Activated T-cell treated with anti-CD3 and anti-CD28 coated beads, Interleukin-2, amount 50 U/mL, for 4 hours (primary cell): ENCODE data around the gene MGME1. TPM values are rescaled to one million over a fixed set of nuclear protein-coding genes. Genes with fewer than 3 reads are reported as not detected.

ENCODE experiments used
- ATAC-seq, 2 donors: fragments of 200-7000 bp; cut with Tn5 transposase; one replicate each; pipeline ENCODE4 v1.10.0; 2021
- DNase-seq: peaks from one replicate; pipeline ENCODE4 v3.0.0-alpha.2; 2020
- H3K27me3 Mint-ChIP-seq: one replicate; pipeline ENCODE4 v1.8.0; 2021; ENCODE audit warnings: low read depth, mixed read lengths
- H3K36me3 Mint-ChIP-seq: one replicate; pipeline ENCODE4 v1.8.0; 2022; ENCODE audit warnings: mixed read lengths; ENCODE audit not compliant: insufficient read depth
- H3K4me1 Mint-ChIP-seq: one replicate; pipeline ENCODE4 v1.8.0; 2021; ENCODE audit warnings: low read depth, mixed read lengths
- H3K4me3 Mint-ChIP-seq: one replicate; pipeline ENCODE4 v1.8.0; 2021; ENCODE audit warnings: mild to moderate bottlenecking, moderate library complexity, mixed read lengths
- H3K9me3 Mint-ChIP-seq: one replicate; pipeline ENCODE4 v1.8.0; 2021; ENCODE audit warnings: mixed read lengths
- total RNA-seq, 3 donors: library from RNA; stranded (reverse); gene quantifications; one replicate each; pipeline ENCODE4 v1.2.1, GENCODE V29; 2021

The MGME1 gene, protein sequence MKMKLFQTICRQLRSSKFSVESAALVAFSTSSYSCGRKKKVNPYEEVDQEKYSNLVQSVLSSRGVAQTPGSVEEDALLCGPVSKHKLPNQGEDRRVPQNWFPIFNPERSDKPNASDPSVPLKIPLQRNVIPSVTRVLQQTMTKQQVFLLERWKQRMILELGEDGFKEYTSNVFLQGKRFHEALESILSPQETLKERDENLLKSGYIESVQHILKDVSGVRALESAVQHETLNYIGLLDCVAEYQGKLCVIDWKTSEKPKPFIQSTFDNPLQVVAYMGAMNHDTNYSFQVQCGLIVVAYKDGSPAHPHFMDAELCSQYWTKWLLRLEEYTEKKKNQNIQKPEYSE
- total RNA-seq = 10 to 100 TPM; 14.4 to 16.6 (median 16.2) TPM

DNA sequence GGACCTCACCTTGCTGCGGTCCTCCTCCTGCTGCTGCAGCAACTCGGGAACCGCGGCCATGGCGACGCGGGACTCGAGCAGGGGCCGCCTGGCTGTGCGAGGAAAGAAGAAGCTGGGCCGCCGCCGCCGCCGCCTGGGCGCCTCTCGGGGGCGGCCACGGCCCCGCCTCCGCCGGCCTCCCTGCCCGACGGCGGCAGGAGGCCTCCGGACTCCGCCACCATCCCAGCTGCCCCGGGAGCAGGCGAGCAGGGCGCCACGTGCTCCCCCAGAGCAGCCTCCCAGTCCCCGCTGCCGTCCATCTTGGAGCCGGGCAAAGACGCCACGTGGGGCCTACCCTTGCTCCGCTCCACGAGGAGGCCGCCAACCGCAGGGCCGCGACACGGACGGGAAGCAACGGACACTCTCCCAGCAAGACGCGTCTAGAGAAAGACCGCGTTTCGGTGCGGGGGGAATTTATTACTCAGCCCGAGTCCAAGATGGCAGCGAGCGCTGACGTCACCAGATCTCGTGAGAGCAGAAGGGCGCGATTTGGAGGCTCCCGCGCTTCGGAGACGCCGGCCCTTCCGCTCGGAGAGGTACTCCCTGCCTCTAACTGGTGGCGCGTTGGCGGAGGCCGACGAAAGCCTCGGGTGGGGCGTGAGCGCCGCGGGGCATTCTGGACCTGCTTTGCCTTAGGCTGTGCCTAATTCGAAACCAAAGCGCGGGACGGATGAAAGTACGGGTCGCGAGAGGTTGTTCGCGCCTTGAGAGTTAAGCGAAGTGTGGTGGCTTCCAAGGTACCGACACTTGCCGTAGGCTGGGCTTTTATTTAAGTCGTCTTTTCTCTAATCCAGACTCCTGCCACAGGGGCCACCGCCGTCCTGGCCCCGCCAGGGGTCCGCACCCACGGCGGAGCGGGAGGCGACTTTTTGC lies at the start of gene MGME1, which contains the start of gene SNX5:
MGME1 (plus strand) TSS at position 653 of the 912 bp plus-strand sequence. CDS start 842 bp downstream, outside the sequence.
SNX5 (minus strand) TSS at position 429 of the 912 bp plus-strand sequence; CDS start at position 60, 369 bp downstream.
- Mint-ChIP-seq H3K4me3 (peak within 1 kb of the TSS; percentile 95), H3K27me3 (no peaks in the 10 kb centered on the region), H3K4me1 (peaks cover 65% of the 10 kb centered on the region), H3K36me3 (peaks cover 36% of the 10 kb centered on the region), H3K9me3 (no peaks in the 10 kb centered on the region)
- ATAC-seq (peak; percentile 91 to 94), DNase-seq (peak; percentile 99)

DNA sequence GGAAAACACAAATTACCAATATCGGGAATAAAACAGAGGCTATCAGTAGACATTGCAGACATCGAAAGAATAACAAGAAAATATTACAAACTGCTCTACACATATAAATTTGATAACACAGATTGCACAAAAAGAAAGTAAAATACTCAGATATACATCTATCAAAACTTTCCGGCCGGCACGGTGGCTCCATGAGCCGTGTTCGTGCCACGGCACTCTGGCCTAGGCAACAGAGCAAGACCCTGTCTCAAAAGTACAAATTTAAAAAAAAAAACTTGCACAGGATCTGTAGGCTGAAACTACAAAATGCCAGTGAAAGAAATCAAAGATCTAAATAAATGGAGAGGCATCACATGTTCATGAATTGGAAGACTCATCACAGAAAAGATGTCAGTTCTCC lies 49.7 kb upstream of the MGME1 start:
- Mint-ChIP-seq H3K9me3 (no peaks in the 10 kb centered on the region), H3K27me3 (peaks cover 6% of the 10 kb centered on the region), H3K4me3 (no peak overlapping the region), H3K4me1 (no peaks in the 10 kb centered on the region), H3K36me3 (no peaks in the 10 kb centered on the region)
- ATAC-seq (no peak), DNase-seq (no peak)

DNA sequence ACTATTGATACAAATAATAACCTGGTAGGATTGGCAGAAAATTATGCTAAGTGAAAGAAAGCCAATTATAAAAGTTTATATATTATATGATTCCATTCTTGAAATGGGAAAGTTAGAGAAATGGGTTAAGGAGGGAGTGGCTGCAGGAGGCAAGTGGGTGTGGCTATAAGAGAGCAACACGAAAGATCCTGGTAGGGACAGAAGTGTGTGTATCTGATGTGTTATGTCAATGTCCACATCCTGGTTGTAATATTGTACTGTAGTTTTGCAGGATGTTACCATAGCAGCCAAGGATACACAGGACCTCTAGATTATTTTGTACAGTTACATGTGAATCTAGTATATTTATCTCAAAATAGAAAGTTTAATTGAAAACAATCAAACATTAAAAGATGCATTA lies 47.0 kb upstream of the MGME1 start:
- H3K9me3 Mint-ChIP-seq = no peaks in the 10 kb centered on the region
- H3K36me3 Mint-ChIP-seq = no peaks in the 10 kb centered on the region
- H3K4me1 Mint-ChIP-seq = no peaks in the 10 kb centered on the region
- no peak overlapping the region for H3K4me3 Mint-ChIP-seq
- peaks cover 3% of the 10 kb centered on the region for H3K27me3 Mint-ChIP-seq
- ATAC-seq = no peak
- no peak for DNase-seq

DNA sequence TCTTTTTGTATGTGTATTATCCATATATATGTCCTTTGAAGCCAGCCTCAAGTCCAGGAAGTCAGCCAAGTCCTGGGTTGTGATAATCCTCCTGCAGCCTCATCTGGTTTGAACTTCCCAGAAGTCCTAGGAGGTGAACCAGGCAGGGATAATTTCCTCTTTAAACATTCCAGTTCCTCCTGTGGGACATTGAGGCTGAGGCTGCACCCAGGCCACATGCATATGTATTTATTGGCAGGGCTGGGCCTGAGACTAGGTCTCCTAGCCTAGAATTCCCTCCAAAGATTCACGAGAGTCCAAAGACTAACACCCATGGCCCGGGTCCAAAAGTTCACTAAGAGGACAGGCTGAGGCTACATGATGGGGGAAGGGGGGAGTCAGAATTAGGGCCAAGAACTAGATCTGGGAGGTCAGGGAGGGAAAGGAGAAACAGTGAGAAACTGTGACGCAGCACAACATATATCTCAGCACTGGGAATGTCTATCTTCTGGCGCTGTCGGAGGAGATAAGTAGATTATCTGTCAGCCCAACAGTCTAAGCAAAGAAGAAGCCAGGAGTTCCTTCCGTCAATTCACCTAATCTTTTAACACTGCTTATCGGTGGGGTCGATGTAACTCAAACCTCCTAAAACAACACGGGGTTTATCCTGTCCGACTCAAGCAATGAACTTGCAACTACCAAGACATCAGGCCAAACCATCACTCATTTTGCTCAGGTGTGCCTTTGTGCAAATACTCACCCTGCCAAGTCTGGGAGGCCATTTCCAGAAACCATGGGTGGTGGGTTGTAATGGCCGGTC lies 43.5 kb upstream of the MGME1 start:
- no peak for DNase-seq
- Mint-ChIP-seq H3K4me3 (no peak overlapping the region), H3K9me3 (no peaks in the 10 kb centered on the region), H3K27me3 (peaks cover 3% of the 10 kb centered on the region), H3K36me3 (no peaks in the 10 kb centered on the region), H3K4me1 (no peaks in the 10 kb centered on the region)
- ATAC-seq = no peak

DNA sequence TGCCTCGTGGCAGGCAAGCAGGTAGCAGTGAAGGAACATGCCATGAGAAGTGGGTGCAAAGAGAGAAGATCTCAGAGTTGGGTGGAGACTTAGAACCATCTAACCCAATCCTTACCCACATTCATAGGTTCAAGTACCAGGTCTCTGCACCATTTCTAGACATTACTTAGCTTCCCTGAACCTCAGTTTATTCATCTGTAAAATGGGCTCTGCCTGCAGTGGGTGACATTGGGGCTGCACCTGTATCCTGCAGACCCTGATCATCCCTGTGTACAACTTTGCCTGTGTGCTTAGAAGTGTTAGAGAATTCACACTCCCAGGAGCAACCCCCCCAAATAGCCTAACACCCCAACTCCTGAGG lies 42.9 kb upstream of the MGME1 start:
- Mint-ChIP-seq H3K4me1 (no peaks in the 10 kb centered on the region), H3K27me3 (peaks cover 3% of the 10 kb centered on the region), H3K36me3 (no peaks in the 10 kb centered on the region), H3K4me3 (no peak overlapping the region), H3K9me3 (no peaks in the 10 kb centered on the region)
- ATAC-seq (no peak), DNase-seq (no peak)

DNA sequence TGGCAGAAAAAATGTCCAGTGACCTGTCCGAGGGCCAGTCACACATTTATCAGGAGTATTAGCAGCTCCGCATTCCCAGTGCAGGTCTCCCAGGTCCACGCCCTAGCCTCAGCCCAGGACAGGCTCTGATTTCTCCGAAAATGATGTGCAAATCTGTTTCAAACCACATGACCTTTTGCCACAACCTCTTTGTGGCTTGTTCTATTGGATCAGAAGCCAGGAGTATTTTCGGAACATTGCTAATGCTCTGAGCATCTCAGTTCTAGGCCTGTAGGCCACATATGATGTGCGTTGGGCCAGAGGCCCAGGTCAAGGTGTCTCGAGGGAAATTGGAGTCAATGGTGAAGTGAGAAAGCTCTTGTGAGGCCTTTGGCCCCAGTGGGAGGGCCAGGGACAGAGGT lies 40.6 kb upstream of the MGME1 start:
- DNase-seq (no peak), ATAC-seq (no peak)
- no peak overlapping the region for H3K4me3 Mint-ChIP-seq
- no peaks in the 10 kb centered on the region for H3K4me1 Mint-ChIP-seq
- peaks cover 4% of the 10 kb centered on the region for H3K27me3 Mint-ChIP-seq
- peaks cover 4% of the 10 kb centered on the region for H3K9me3 Mint-ChIP-seq
- H3K36me3 Mint-ChIP-seq = no peaks in the 10 kb centered on the region

DNA sequence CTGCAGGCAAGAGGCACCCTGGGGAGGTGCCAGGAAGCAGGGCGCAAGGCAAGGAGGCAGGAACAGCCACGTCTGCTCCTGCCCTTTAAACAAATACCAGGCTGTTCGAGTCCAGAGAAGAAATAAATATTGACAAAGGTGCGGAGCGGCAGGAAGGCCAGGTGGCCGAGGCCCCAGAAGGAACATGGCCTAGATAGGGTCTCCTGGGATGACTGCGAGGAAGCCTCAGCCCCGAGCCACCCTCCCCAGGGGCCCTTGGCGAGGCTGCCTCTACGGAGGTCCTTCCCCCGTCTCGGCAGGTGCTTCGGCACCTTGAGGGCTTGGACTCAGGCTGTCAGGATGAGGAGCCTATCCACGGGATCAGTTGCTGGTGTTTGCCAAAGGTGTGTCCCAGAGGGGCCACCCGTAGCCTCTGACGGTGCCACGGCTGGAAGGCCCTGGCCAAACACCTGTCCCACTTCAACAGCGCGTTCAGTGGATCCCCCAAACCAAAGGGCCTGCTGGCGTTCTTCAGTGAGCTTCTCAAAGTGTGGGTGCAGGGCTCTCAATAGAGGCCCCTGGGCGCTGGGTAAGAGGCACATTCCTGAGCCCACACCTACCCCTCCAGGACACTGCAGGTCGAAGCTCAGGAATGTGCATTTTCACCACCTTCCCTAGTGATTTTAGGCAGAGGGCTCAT lies 40.0 kb upstream of the MGME1 start:
- ATAC-seq (no peak), DNase-seq (no peak)
- Mint-ChIP-seq H3K36me3 (no peaks in the 10 kb centered on the region), H3K27me3 (peaks cover 4% of the 10 kb centered on the region), H3K9me3 (peaks cover 4% of the 10 kb centered on the region), H3K4me3 (no peak overlapping the region), H3K4me1 (no peaks in the 10 kb centered on the region)

DNA sequence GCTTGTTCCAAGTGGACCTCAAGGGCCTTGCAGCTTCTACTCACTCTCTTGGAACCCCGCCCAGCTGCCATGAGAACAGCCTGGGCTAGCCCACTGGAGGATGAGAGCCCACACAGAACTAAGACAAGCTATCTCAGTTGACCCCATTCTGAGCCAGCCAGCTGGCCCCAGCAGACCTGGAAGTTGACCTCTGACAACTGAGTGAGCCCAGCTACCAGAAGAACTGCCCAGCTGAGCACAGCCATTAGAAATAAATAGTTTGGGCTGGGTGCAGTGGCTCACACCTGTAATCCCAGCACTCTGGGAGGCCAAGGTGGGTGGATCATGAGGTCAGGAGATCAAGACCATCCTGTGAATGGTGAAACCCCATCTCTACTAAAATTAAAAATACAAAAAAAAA lies 37.3 kb upstream of the MGME1 start:
- Mint-ChIP-seq H3K4me3 (no peak overlapping the region), H3K27me3 (peaks cover 2% of the 10 kb centered on the region), H3K4me1 (no peaks in the 10 kb centered on the region), H3K36me3 (no peaks in the 10 kb centered on the region), H3K9me3 (peaks cover 4% of the 10 kb centered on the region)
- DNase-seq (no peak), ATAC-seq (no peak)

DNA sequence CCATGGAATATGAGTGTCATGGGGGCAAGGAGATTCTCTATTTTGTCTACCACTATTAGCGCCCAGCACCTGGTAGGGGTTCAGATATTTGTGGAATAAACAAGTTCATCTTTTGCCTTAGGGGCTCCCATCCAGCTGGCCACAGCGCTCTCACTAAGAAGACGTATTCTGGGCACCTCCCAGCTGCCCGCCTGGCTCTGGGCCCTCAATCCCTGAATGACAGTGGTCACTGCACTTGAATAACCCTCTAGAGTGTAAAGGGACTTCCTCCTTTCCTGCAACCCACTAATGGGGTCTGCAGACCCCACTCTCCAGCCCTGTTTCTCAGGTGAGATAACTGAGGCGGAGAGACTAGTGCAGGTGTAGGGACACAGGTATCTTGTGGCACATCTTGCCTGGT lies 36.4 kb upstream of the MGME1 start:
- Mint-ChIP-seq H3K4me1 (no peaks in the 10 kb centered on the region), H3K36me3 (no peaks in the 10 kb centered on the region), H3K27me3 (peaks cover 2% of the 10 kb centered on the region), H3K4me3 (no peak overlapping the region), H3K9me3 (peaks cover 4% of the 10 kb centered on the region)
- ATAC-seq (no peak), DNase-seq (no peak)

DNA sequence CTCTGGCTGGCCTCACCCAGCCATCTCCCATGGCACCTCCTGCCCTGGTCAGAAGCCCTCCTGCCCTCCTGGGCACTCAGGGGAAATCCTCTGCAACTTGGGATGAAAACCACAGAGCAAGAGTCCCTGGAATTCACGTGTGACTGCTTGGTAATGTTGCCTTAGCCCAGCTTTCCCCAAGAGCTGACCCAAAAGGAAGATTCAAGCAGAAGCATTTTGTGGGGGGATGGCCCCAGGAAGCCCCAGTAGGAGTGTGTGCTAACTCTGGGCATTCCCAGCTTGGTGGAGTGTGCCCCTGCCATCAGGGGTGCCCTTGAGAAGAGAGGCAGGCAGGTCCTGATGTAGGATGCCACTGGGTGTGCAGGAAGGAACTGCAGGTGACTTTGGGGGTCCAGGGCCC lies 35.7 kb upstream of the MGME1 start:
- H3K4me1 Mint-ChIP-seq = no peaks in the 10 kb centered on the region
- H3K36me3 Mint-ChIP-seq = no peaks in the 10 kb centered on the region
- no peak overlapping the region for H3K4me3 Mint-ChIP-seq
- H3K9me3 Mint-ChIP-seq = peaks cover 4% of the 10 kb centered on the region
- ATAC-seq (no peak), DNase-seq (no peak)
- H3K27me3 Mint-ChIP-seq = peaks cover 2% of the 10 kb centered on the region

DNA sequence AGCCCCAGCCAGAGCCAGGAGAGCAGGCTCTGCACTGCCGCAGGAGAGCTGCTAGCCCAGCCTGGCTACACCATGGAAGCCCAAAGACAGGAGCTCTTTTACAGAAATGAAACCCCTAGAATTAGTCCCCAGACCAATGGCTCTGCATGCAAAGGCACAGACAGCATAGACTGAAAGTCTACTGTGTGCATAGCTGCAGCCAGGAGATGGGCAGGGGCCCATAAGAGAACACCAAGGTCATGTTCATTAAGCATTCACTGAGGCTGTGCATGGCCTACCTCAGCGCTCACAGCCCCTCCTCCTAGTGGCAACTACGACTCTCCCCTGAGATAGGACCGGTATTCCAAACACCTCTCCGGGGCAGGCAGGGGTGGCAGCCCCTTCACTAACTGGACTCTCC lies 35.1 kb upstream of the MGME1 start:
- no peaks in the 10 kb centered on the region for H3K36me3 Mint-ChIP-seq
- peaks cover 2% of the 10 kb centered on the region for H3K27me3 Mint-ChIP-seq
- H3K4me3 Mint-ChIP-seq = no peak overlapping the region
- DNase-seq (no peak), ATAC-seq (no peak)
- H3K9me3 Mint-ChIP-seq = peaks cover 4% of the 10 kb centered on the region
- H3K4me1 Mint-ChIP-seq = no peaks in the 10 kb centered on the region

DNA sequence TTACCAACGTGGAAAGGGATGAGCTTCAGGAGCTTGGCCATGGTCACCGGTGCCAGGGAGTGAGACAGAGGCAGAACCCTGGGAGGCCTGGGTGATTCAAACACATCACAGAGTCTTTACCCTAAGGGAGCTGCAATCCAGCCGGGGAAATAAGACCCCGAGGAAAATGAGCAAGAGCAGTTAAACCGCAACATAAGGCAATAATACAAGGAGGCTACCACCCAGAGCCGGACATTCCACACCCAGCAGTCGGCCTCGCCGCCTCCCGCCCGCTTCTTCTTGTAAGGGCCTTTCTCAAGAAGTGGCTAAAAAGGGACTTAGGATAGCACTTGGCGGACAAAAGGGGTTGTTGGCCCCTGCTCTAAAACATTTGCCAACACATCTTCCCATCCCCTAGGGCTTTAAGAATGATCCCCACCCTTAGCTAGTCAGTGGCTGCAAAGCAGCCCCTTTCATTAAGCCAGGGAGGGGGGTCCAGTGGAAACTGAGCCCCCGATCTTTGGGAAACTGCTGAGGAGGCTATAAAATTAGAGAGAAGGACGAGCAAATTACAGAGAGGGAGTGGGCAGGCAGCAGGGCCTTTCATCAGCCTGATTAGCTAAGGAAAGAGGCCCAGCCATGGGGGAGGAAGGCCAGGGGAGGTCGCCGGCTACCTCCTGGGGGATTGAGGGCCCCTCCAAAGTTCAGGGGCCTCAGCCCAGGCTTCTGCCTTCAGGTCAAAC lies 34.5 kb upstream of the MGME1 start:
- peaks cover 4% of the 10 kb centered on the region for H3K9me3 Mint-ChIP-seq
- DNase-seq = no peak

DNA sequence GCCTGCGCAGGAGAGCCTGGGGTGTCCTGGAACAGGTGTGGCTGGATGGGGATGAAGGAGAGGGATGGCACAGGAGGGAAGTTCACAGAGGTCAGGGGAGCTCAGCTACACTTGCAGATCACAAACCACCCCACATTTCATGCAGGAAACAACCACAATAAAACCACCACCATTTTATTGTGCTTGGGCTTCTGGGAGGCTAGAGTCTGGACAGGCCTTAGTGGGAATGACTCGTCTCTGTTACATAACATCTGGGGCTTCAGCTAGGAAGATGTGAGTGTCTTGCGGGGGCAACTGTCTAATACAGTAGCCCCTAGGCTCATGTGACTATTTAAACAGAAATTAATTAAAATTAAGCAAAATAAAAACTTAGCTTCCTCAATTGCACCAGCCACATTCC lies 33.6 kb upstream of the MGME1 start:
- H3K9me3 Mint-ChIP-seq = peaks cover 4% of the 10 kb centered on the region
- H3K4me1 Mint-ChIP-seq = peaks cover 11% of the 10 kb centered on the region
- no peak overlapping the region for H3K4me3 Mint-ChIP-seq
- no peak for ATAC-seq
- H3K27me3 Mint-ChIP-seq = peaks cover 2% of the 10 kb centered on the region
- no peak for DNase-seq
- no peaks in the 10 kb centered on the region for H3K36me3 Mint-ChIP-seq

More for the DNA sequence above, 34.5 kb upstream of the MGME1 start:
- Mint-ChIP-seq H3K4me1 (peaks cover 3% of the 10 kb centered on the region), H3K4me3 (no peak overlapping the region), H3K36me3 (no peaks in the 10 kb centered on the region), H3K27me3 (peaks cover 2% of the 10 kb centered on the region)
- no peak for ATAC-seq
